HUES48 (cell line): ENCODE data around the gene ADD2.

Experiments used
- H3K27ac ChIP-seq: one replicate; pipeline ENCODE4 v1.7.0; 2013; ENCODE audit warnings: low read depth, low read length, inconsistent platforms
- H3K27me3 ChIP-seq: 2 replicates; pipeline ENCODE4 v1.6.1; 2013; ENCODE audit warnings: mild to moderate bottlenecking, low read length; ENCODE audit not compliant: control insufficient read depth, insufficient read depth
- H3K36me3 ChIP-seq: 2 replicates; pipeline ENCODE4 v1.6.1; 2013; ENCODE audit warnings: low read length; ENCODE audit not compliant: control insufficient read depth, insufficient read depth
- H3K4me1 ChIP-seq: 2 replicates; pipeline ENCODE4 v1.6.1; 2013; ENCODE audit warnings: mild to moderate bottlenecking, low read length; ENCODE audit not compliant: control insufficient read depth, insufficient read depth
- H3K4me3 ChIP-seq: 2 replicates; pipeline ENCODE4 v1.5.1; 2013; ENCODE audit warnings: mild to moderate bottlenecking, low read depth, low read length
- H3K9ac ChIP-seq: 2 replicates; pipeline ENCODE4 v1.6.1; 2013; ENCODE audit warnings: mild to moderate bottlenecking, low read depth, low read length, moderate library complexity
- H3K9me3 ChIP-seq: 2 replicates; pipeline ENCODE4 v1.6.1; 2013; ENCODE audit warnings: low read length; ENCODE audit not compliant: control insufficient read depth, insufficient read depth

The ADD2 gene

DNA sequence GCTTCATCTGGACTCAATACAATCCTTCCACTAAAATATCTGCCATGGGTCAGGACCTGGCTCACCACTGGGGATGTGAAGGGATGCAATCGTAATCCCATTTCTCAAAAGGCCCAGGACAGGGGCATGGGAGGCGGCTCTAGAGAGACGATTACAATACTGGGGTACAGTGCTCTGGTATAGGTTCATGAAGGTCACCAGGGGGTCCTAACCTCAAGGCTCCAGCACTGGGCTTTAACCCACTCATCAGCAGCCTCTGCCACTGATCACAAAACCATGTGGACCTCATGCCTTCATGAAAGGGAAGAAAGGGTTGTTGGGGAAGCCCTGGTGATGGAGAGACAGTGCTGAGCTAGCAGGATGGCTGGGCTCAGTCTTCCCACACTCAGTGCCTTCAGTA is 48.8 kb downstream of the ADD2 start:
- no peak overlapping the region for H3K4me3 ChIP-seq
- no peaks in the 10 kb centered on the region for H3K36me3 ChIP-seq

DNA sequence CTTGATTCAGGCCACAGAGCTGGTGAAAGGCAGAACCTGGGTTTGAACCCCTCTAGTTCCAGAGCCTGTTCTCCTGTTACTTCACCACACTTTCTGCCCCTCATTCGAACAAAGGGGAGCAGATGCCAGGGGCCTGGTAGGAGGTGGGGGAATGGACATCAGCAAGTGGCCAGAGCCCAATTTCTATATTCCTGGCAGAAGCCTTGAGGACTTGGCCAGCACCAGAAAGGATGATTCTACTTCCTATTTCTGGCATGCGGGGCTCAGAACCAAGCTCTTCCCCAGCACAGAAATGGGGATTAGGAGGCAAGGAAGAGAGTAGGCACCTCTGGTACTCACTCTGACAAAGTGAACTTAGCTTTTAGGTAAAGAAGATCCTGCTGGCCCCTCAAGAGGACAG is 49.3 kb downstream of the ADD2 start:
- no peaks in the 10 kb centered on the region for H3K27me3 ChIP-seq
- H3K4me3 ChIP-seq, result no peak overlapping the region
- H3K36me3 ChIP-seq, result no peaks in the 10 kb centered on the region
- peaks cover 34% of the 10 kb centered on the region for H3K4me1 ChIP-seq
- H3K9ac ChIP-seq, result no peak overlapping the region
- no peaks in the 10 kb centered on the region for H3K9me3 ChIP-seq
- H3K27ac ChIP-seq, result no peak overlapping the region

More for the DNA sequence above, 48.8 kb downstream of the ADD2 start:
- no peaks in the 10 kb centered on the region for H3K27me3 ChIP-seq
- H3K27ac ChIP-seq, result no peak overlapping the region
- H3K9me3 ChIP-seq, result no peaks in the 10 kb centered on the region
- H3K9ac ChIP-seq, result no peak overlapping the region
- H3K4me1 ChIP-seq, result peaks cover 29% of the 10 kb centered on the region

DNA sequence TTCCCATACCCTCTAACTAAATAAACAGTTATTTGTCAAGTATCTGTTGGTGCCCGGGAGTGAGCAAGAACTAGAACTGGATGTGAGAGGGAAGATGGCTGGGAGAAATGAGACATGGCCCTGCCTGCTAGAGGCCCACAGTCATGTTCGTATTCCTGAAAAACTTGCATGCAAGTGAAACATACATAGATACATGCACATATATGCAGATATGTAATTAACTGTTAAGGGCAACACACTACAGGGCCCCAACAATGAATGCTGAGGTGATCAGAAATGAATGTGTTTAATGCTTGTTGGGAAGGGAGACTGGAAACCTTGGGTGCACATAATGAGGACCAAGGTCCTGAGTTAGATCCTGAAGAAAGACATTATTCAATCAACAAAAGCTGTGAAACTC is 49.8 kb downstream of the ADD2 start:
- Histone ChIP-seq H3K9me3 (no peaks in the 10 kb centered on the region), H3K27ac (no peak overlapping the region), H3K36me3 (no peaks in the 10 kb centered on the region), H3K4me1 (peaks cover 36% of the 10 kb centered on the region), H3K9ac (no peak overlapping the region), H3K27me3 (no peaks in the 10 kb centered on the region), H3K4me3 (no peak overlapping the region)

DNA sequence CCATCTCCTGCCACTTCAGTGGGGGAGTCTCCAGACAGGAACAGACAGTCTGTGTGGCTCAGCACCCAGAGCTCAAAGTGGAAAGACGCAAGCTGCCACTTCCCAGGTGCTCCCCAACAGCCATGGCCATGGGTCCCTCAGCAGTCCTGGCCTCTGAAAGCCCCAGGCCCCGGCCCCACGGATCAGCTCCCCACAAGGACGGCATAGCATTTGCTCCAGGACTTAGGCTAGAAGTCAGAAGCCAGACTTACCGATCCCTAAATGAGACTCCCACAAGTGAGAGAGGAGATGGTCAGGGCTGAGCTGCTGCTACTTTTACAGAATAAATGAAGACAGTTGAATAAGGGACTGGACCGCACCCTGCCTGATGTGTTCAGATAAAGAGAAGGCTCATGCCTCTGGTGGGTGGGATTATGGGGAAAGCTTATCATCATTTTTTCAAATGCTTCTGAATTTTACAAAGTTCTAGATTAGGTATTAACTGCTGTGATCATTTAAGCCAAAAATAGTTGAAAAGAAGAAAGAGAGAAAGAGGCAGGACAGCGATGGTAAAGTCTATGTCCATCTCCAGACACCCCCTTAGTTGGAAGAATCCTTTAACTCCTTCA is 50.5 kb downstream of the ADD2 start:
- H3K9ac ChIP-seq, result no peak overlapping the region
- H3K9me3 ChIP-seq, result no peaks in the 10 kb centered on the region
- no peaks in the 10 kb centered on the region for H3K27me3 ChIP-seq
- H3K4me1 ChIP-seq, result peaks cover 36% of the 10 kb centered on the region
- no peak overlapping the region for H3K4me3 ChIP-seq
- H3K36me3 ChIP-seq, result peaks cover 2% of the 10 kb centered on the region
- no peak overlapping the region for H3K27ac ChIP-seq

DNA sequence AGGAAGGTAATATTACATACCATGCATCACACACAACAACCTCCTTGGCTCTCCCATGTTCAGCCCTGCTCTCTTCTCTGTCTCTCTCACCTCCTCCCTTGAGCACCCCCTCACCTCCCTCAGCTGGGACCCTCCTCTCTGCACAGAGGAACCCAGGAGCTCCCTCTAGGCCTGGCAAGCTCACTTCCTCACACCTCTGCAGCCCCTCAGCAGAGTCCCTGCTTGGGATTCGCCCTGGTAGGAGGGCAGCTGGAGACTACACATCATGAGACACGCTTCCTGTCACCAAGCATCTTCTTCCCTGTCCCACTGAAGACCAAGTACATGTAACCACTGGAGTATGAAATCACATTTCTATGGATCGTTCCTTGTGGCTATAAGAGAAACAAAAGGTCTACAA is 51.0 kb downstream of the ADD2 start:
- H3K4me3 ChIP-seq, result no peak overlapping the region
- no peaks in the 10 kb centered on the region for H3K27me3 ChIP-seq
- H3K36me3 ChIP-seq, result peaks cover 4% of the 10 kb centered on the region
- H3K9ac ChIP-seq, result no peak overlapping the region
- no peak overlapping the region for H3K27ac ChIP-seq
- no peaks in the 10 kb centered on the region for H3K9me3 ChIP-seq
- H3K4me1 ChIP-seq, result peaks cover 36% of the 10 kb centered on the region

DNA sequence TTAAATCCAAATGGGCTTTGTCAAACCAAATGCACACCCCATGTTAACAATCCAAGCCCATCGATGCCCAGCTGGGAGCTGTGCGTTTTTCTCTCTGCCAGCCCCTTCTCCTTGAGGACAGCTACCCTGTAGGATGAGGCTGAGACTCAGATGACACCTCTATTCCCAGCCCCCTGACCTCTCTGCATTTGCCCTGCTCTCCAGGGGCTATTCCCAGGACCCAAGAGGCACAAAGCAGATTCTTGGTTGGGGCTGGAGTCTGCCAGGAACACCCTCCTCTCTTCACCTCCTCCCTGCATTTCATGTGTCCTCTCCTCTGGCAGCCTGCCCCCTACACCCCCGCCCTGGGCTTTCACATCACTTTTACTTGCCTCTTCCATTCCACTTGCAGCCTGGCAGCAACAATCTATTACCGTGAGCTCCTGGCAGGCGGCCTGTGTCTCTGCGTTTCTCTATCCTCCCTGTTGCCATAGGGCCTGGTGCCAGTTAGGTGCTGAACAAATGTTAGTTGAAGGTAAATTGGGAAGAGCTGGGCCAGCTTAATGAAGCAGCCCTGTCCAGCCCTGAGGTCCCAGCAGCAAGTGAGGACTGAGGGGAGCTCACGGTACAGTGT is 51.8 kb downstream of the ADD2 start:
- Histone ChIP-seq H3K4me1 (peaks cover 42% of the 10 kb centered on the region), H3K36me3 (peaks cover 11% of the 10 kb centered on the region), H3K27ac (no peak overlapping the region), H3K27me3 (no peaks in the 10 kb centered on the region), H3K4me3 (no peak overlapping the region), H3K9ac (no peak overlapping the region), H3K9me3 (no peaks in the 10 kb centered on the region)

DNA sequence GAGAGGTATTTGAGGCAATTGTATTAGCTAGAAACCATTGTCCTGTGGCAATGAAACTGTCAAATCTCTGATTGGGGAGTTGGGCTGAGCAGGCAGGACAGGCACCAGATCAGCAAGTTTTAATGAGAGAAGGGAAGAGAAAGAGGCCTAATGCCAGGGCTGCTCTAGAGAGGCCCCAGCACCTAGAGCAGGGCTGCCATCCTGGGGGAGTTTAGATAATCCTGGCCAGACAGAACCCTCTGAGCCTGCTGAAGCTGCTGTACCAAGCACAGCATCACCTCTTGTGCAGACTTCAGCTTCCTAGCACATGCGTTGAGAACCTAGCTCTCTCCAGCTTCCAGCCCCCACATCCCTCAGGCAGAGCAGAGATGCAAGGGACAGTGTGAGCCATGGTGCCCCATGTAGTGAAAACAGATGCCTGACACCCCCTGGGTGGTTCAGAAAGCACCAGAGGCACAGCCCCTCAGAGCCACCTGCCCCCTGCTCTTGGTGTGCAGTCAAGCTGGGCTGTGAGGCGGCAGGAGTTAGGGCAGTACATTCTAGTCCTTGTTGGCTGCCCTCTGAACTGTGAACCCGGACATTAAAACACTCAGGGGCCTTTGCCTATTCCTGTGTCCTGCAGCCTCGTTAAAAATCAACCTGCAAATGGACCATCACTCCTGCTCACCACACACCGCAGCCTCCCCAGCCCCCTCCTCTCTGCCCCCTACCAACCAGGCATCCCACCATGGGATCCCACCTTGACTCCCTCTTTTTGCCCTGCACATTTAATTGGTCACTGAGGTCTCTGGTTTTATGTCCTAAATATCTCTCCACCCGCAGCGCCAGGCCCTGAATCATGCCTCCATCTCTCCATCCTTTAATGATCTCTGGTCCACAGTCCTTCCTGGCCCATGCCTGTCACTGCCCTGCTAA is 52.7 kb downstream of the ADD2 start:
- Histone ChIP-seq H3K9me3 (no peaks in the 10 kb centered on the region), H3K4me3 (no peak overlapping the region), H3K36me3 (peaks cover 18% of the 10 kb centered on the region), H3K27me3 (no peaks in the 10 kb centered on the region), H3K9ac (no peak overlapping the region), H3K4me1 (peaks cover 51% of the 10 kb centered on the region), H3K27ac (peak overlapping the region; percentile 18)

DNA sequence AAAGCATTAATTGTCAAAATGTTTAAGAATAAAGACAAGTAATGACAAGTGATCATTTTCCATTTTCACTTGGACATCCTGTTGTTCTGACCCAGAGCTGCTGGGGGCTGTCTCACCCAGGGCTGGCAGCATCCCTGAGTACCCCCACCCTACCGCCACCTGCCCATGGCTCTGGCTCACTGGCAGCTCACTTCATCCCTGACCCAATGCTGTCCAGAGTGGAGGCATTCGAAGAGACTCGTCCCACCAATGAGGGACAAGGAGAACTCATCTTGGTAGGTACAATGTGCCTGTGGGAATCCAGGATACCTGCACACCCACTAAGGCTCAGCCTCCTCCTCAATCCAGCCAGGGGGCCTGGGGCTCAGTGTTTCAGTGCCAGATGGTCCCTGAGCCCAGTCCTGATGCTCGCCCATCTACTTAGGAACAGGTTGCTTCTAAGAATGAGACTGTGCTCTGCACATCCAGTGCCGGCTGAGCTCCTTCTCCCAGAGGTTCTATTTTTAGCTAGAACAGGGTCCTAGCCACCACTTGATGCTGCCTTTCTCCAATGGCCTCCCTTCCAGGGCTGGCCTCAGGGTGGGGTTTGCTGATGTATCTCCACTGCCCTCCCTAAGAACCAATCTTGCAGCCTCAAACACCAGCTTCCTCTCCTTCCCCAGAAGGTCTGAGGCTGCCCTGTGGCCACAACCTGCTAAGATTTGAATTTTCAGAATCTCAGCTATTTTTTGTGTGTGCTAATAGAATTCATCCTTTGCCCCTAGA is 53.7 kb downstream of the ADD2 start:
- Histone ChIP-seq H3K9me3 (no peaks in the 10 kb centered on the region), H3K27me3 (no peaks in the 10 kb centered on the region), H3K4me3 (no peak overlapping the region), H3K9ac (no peak overlapping the region), H3K36me3 (peaks cover 25% of the 10 kb centered on the region), H3K4me1 (peaks cover 55% of the 10 kb centered on the region), H3K27ac (no peak overlapping the region)

DNA sequence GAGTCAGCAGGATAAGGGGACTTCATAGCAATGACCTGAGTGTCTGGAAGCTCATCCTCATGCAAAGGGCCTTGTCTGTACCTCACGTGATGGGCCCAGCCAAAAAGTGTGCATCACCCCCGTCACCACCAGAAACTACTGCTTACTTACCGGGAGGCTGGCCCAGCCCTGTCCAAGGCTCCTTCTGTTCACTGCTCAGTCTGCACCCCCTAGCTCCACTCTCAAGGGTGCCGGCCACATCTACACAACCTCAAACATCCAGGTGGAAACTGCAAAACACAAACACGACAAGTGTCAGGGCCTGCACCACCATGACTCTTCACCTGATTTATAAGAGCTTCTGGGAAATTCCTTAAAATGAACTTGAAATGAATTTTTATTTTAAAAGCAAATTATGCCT is 55.1 kb downstream of the ADD2 start:
- Histone ChIP-seq H3K9me3 (no peaks in the 10 kb centered on the region), H3K4me1 (peaks cover 55% of the 10 kb centered on the region), H3K36me3 (peaks cover 34% of the 10 kb centered on the region), H3K4me3 (no peak overlapping the region), H3K27ac (no peak overlapping the region), H3K9ac (no peak overlapping the region), H3K27me3 (no peaks in the 10 kb centered on the region)

DNA sequence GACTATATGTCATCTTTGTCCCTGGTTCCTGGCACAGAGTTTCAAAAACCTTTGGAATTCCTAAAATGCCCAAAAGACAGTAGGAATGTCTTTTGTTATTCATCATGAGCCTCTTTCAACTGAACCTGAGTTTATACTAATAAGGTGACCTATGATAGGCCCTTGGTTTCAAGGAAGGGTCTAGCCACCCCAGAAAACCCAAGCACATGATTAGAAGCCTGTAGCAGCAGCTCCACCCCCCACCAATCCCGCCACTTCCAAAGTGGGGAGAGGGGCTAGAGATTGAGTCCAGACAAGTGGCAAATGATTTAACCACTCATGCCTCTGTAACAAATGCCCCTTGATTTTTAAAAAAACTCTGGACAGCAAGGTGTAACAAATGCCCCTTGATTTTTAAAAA is 56.8 kb downstream of the ADD2 start:
- H3K36me3 ChIP-seq, result peaks cover 43% of the 10 kb centered on the region

More for the DNA sequence above, 56.8 kb downstream of the ADD2 start:
- Histone ChIP-seq H3K9me3 (no peaks in the 10 kb centered on the region), H3K4me3 (no peak overlapping the region), H3K27me3 (no peaks in the 10 kb centered on the region), H3K27ac (peak overlapping the region; percentile 26), H3K9ac (no peak overlapping the region), H3K4me1 (peaks cover 46% of the 10 kb centered on the region)
